ENCODE measurements around the gene GALNT17.

DNA sequence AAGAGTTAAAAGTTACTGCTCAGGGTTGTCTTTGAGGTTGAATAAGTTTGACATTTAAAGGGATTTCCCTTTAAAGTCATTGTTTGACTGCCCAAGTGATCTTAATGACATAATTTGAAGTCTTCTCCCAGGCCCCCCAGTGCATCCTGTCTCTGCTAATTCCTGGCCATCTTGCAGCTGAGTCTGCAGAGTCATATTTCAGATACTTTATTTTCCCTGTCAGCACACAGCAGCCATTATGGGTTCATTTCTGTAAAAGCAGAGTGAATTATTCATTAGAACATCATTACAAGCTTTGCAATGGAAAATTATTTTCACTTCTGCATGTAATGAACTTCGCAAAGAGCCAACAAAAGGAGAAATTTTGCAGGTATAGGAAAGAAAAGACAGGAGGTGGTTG lies 536.6 kb downstream of the GALNT17 start:
- TF ChIP-seq, protein P1, sequence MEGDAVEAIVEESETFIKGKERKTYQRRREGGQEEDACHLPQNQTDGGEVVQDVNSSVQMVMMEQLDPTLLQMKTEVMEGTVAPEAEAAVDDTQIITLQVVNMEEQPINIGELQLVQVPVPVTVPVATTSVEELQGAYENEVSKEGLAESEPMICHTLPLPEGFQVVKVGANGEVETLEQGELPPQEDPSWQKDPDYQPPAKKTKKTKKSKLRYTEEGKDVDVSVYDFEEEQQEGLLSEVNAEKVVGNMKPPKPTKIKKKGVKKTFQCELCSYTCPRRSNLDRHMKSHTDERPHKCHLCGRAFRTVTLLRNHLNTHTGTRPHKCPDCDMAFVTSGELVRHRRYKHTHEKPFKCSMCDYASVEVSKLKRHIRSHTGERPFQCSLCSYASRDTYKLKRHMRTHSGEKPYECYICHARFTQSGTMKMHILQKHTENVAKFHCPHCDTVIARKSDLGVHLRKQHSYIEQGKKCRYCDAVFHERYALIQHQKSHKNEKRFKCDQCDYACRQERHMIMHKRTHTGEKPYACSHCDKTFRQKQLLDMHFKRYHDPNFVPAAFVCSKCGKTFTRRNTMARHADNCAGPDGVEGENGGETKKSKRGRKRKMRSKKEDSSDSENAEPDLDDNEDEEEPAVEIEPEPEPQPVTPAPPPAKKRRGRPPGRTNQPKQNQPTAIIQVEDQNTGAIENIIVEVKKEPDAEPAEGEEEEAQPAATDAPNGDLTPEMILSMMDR (IDR thresholded peaks at IDR 0.05; ENCODE audit: low read depth, low read length) = no peak
- no peak for TF ChIP-seq EZH2phosphoT487 (IDR thresholded peaks at IDR 0.05; ENCODE audit: low read depth)
